Measurements from ENCODE around the gene SLC24A4.

The SLC24A4 gene

GRCh38 chr14:92513966-92514843, 191.2 kb downstream of the SLC24A4 start:
- peak overlapping the region; percentile 74 for H3K4me3 ChIP-seq (ENCODE audit: low read depth, low read length)
- TF ChIP-seq CTCF (IDR thresholded peaks at IDR 0.05; ENCODE audit: low read depth, low read length), result no peak

DNA sequence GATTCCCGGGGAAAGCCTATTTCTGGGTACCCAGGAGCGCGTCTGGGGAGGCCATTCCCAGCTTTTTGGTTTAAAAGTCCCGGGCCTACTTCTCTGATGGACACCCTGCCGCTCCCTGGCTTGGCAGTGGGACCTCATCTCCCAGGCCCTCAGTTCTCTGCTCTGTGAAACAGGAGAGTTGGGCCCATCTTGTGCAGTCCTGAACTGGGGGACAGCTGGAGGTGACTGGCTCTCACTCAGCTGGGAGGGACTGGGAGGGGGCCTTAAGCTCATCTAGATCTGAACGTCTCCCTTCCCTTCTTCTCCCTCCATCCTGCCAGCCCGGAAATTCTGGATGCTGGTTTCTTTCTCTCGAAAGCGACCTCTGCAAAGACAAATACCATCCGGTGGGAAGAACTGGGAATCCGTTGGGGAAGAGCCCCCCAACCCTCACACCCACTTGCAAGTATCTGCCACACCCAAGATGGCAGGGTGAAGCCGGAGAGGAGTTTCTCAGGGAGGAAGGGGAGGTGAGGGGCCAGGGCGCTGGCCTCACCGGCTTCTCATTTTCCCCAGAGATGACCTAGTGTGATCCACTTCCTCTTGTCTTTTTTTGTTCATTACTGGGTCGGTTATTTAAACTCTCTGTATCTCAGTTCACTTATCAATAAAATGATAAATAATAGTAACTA, 192.0 kb downstream of the SLC24A4 start:
- TF ChIP-seq CTCF (IDR thresholded peaks at IDR 0.05; ENCODE audit: low read depth, low read length), result no peak
- H3K4me3 ChIP-seq (ENCODE audit: low read depth, low read length), result peak overlapping the region; percentile 74

GRCh38 chr14:92515546-92516343, 192.8 kb downstream of the SLC24A4 start:
- TF ChIP-seq CTCF (IDR thresholded peaks at IDR 0.05; ENCODE audit: low read depth, low read length), result no peak
- H3K4me3 ChIP-seq (ENCODE audit: low read depth, low read length), result no peak overlapping the region

DNA sequence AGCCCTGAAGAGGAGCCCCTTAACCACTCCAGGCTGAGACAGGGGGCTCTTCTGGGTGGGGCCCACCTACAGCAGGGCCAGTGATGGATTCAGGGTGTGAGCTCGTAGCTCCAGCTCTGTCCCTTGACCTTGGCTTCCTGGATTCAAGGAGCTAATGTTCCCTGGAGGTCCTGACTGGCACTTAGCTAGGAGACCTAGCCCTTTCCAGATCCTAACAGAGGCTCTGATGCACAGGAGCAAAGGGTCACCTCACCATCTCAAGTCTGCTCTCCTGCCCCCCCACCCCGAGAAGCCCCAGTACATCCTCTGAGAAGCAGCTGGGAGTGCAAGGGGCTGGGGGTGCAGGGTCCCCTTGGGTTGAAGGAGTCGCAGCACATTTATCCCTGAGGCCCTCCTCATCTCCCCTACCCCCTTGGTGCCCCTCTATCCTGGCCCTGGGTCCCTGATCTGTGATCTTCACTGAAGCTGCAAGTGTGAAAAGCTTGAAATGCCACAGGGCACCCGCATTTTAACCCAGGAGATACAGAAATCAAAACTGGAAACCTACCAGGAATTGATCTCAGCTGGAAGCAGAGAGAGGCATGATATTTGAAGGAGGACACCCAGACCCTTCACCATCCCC, 193.5 kb downstream of the SLC24A4 start:
- no peak for TF ChIP-seq CTCF (IDR thresholded peaks at IDR 0.05; ENCODE audit: low read depth, low read length)

GRCh38 chr14:92516966-92517506, 194.1 kb downstream of the SLC24A4 start:
- no peak overlapping the region for H3K4me3 ChIP-seq (ENCODE audit: low read depth, low read length)
- TF ChIP-seq CTCF (IDR thresholded peaks at IDR 0.05; ENCODE audit: low read depth, low read length), result no peak

More for the DNA sequence above, 193.5 kb downstream of the SLC24A4 start:
- H3K4me3 ChIP-seq (ENCODE audit: low read depth, low read length), result no peak overlapping the region

DNA sequence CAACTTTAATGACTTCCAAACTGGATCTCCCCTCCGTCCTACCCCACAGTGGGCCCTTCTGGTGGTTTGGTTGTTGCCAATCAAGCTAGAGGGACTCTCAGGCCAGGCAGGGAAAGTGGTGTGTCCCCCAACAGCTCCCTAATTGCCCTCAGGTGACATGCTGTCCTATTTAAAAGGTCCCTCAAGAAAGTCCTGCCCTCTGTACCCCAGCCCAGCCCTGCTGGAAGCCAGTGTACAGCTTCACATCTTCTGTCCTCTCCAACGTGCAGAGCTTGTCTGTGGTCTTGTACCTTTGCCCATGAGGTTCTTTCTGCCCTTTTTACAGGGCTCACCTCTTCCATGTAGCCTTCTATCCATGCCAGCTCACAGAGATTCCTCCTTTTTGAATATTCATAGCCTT, 194.8 kb downstream of the SLC24A4 start:
- TF ChIP-seq CTCF (IDR thresholded peaks at IDR 0.05; ENCODE audit: low read depth, low read length), result no peak
- H3K4me3 ChIP-seq (ENCODE audit: low read depth, low read length), result no peak overlapping the region
